Stimulated activated naive CD8-positive, alpha-beta T cell treated with anti-CD3 and anti-CD28 coated beads, Interleukin-15, amount 100 ng/mL, for 72 hours (primary cell): ENCODE results near the gene LSAMP.
"Not testable (repeated sequence)": the region's sequence is repeated elsewhere in the genome, so short reads cannot be mapped to it uniquely, and the experiment has no call there.

ENCODE experiments used
- ATAC-seq: fragments of 150-1000 bp; cut with Tn5 transposase; 2 replicates; pipeline ENCODE4 v1.10.0; 2021; ENCODE audit warnings: mild to moderate bottlenecking, moderate library complexity
- DNase-seq, 2 donors: peaks; one replicate each; pipeline ENCODE4 v3.0.0; 2021 to 2022
- H3K27ac Mint-ChIP-seq, 2 donors: one replicate each; pipeline ENCODE4 v1.8.0; 2022; ENCODE audit warnings: mild to moderate bottlenecking in 2 of 2, mixed read lengths in 2 of 2, moderate library complexity in 2 of 2
- H3K27me3 Mint-ChIP-seq: one replicate; pipeline ENCODE4 v1.8.0; 2022; ENCODE audit warnings: mixed read lengths
- H3K4me1 Mint-ChIP-seq: one replicate; pipeline ENCODE4 v1.8.0; 2022; ENCODE audit warnings: mild to moderate bottlenecking, mixed read lengths
- H3K4me3 Mint-ChIP-seq, 2 donors: one replicate each; pipeline ENCODE4 v1.8.0; 2022; ENCODE audit warnings: mild to moderate bottlenecking in 2 of 2, mixed read lengths in 2 of 2, moderate library complexity in 1 of 2
- H3K9me3 Mint-ChIP-seq, 2 donors: one replicate each; pipeline ENCODE4 v1.8.0; 2022; ENCODE audit warnings: mixed read lengths in 2 of 2

The LSAMP gene

GRCh38 chr3:115790759-115791158 is 654.5 kb downstream of the LSAMP start:
- peak; percentile 92 for ATAC-seq
- Mint-ChIP-seq H3K4me3 (peak overlapping the region; percentile 10 to 57), H3K9me3 (no peaks in the 10 kb centered on the region), H3K27ac (no peak overlapping the region), H3K27me3 (no peaks in the 10 kb centered on the region), H3K4me1 (peaks cover 37% of the 10 kb centered on the region)
- DNase-seq: peak; percentile 53 to 69

GRCh38 chr3:115789481-115789880 is 655.8 kb downstream of the LSAMP start:
- Mint-ChIP-seq H3K27me3 (no peaks in the 10 kb centered on the region), H3K4me1 (peaks cover 48% of the 10 kb centered on the region), H3K9me3 (no peaks in the 10 kb centered on the region), H3K27ac (no peak overlapping the region), H3K4me3 (no peak overlapping the region)
- ATAC-seq (no peak), DNase-seq (no peak)

- H3K27me3 Mint-ChIP-seq: no peaks in the 10 kb centered on the region
- ATAC-seq (no peak), DNase-seq (no peak)
- no peak overlapping the region for H3K27ac Mint-ChIP-seq
- H3K4me1 Mint-ChIP-seq: peaks cover 50% of the 10 kb centered on the region
- no peaks in the 10 kb centered on the region for H3K9me3 Mint-ChIP-seq
- H3K4me3 Mint-ChIP-seq: no peak overlapping the region
These were observed 656.3 kb downstream of the LSAMP start for GRCh38 chr3:115788921-115789470.

- no peaks in the 10 kb centered on the region for H3K9me3 Mint-ChIP-seq
- H3K4me1 Mint-ChIP-seq: peaks cover 43% of the 10 kb centered on the region
- DNase-seq: no peak
- no peak overlapping the region for H3K27ac Mint-ChIP-seq
- no peaks in the 10 kb centered on the region for H3K27me3 Mint-ChIP-seq
- ATAC-seq: no peak
- H3K4me3 Mint-ChIP-seq: no peak overlapping the region
These were observed 657.5 kb downstream of the LSAMP start for GRCh38 chr3:115787818-115788217.

GRCh38 chr3:115785782-115786181 is 659.5 kb downstream of the LSAMP start:
- no peak for DNase-seq
- no peak overlapping the region for H3K4me3 Mint-ChIP-seq
- no peak for ATAC-seq
- H3K27ac Mint-ChIP-seq: no peak overlapping the region
- peaks cover 27% of the 10 kb centered on the region for H3K4me1 Mint-ChIP-seq
- no peaks in the 10 kb centered on the region for H3K27me3 Mint-ChIP-seq
- H3K9me3 Mint-ChIP-seq: no peaks in the 10 kb centered on the region

- DNase-seq (no peak), ATAC-seq (no peak)
- no peaks in the 10 kb centered on the region for H3K27me3 Mint-ChIP-seq
- H3K9me3 Mint-ChIP-seq: no peaks in the 10 kb centered on the region
- H3K27ac Mint-ChIP-seq: peak overlapping the region; percentile 96 to 97
- H3K4me3 Mint-ChIP-seq: peak overlapping the region; percentile 88 to 90
- peaks cover 21% of the 10 kb centered on the region for H3K4me1 Mint-ChIP-seq
These were observed 660.3 kb downstream of the LSAMP start for GRCh38 chr3:115784739-115785536.

GRCh38 chr3:115783938-115784738 is 661.1 kb downstream of the LSAMP start:
- H3K4me3 Mint-ChIP-seq: peak overlapping the region; percentile 88 to 90
- H3K27ac Mint-ChIP-seq: peak overlapping the region; percentile 96 to 97
- H3K4me1 Mint-ChIP-seq: peaks cover 19% of the 10 kb centered on the region
- peak; percentile 93 for DNase-seq
- peak; percentile 91 for ATAC-seq
- H3K9me3 Mint-ChIP-seq: no peaks in the 10 kb centered on the region
- H3K27me3 Mint-ChIP-seq: no peaks in the 10 kb centered on the region

- H3K27ac Mint-ChIP-seq, H3K9me3 Mint-ChIP-seq, ATAC-seq, H3K27me3 Mint-ChIP-seq, DNase-seq: not testable (repeated sequence)
- H3K4me1 Mint-ChIP-seq: peaks cover 12% of the 10 kb centered on the region
- peak overlapping the region in 1 of 2 donors; percentile 90 for H3K4me3 Mint-ChIP-seq
These were observed 661.9 kb downstream of the LSAMP start for GRCh38 chr3:115783426-115783825.

GRCh38 chr3:115779011-115779410 is 666.3 kb downstream of the LSAMP start:
- DNase-seq (no peak), ATAC-seq (no peak)
- Mint-ChIP-seq H3K27me3 (no peaks in the 10 kb centered on the region), H3K4me1 (no peaks in the 10 kb centered on the region), H3K27ac (no peak overlapping the region), H3K4me3 (no peak overlapping the region), H3K9me3 (no peaks in the 10 kb centered on the region)

GRCh38 chr3:115772951-115773350 is 672.3 kb downstream of the LSAMP start:
- Mint-ChIP-seq H3K27me3 (no peaks in the 10 kb centered on the region), H3K4me1 (no peaks in the 10 kb centered on the region), H3K4me3 (no peak overlapping the region), H3K9me3 (no peaks in the 10 kb centered on the region), H3K27ac (no peak overlapping the region)
- ATAC-seq (no peak), DNase-seq (no peak)

GRCh38 chr3:115768661-115769060 is 676.6 kb downstream of the LSAMP start:
- DNase-seq (no peak), ATAC-seq (no peak)
- no peaks in the 10 kb centered on the region for H3K4me1 Mint-ChIP-seq
- H3K9me3 Mint-ChIP-seq: no peaks in the 10 kb centered on the region
- peaks cover 8% of the 10 kb centered on the region for H3K27me3 Mint-ChIP-seq
- no peak overlapping the region for H3K27ac Mint-ChIP-seq
- no peak overlapping the region for H3K4me3 Mint-ChIP-seq

GRCh38 chr3:115766587-115767482 is 678.5 kb downstream of the LSAMP start:
- Mint-ChIP-seq H3K4me1 (no peaks in the 10 kb centered on the region), H3K9me3 (no peaks in the 10 kb centered on the region), H3K4me3 (no peak overlapping the region)

GRCh38 chr3:115761927-115762305 is 683.4 kb downstream of the LSAMP start:
- Mint-ChIP-seq H3K27ac (no peak overlapping the region), H3K4me3 (no peak overlapping the region), H3K4me1 (no peaks in the 10 kb centered on the region), H3K9me3 (no peaks in the 10 kb centered on the region), H3K27me3 (peaks cover 5% of the 10 kb centered on the region)
- ATAC-seq: no peak
- DNase-seq: no peak

More at GRCh38 chr3:115766587-115767482, 678.5 kb downstream of the LSAMP start:
- no peak overlapping the region for H3K27ac Mint-ChIP-seq
- peaks cover 8% of the 10 kb centered on the region for H3K27me3 Mint-ChIP-seq
- DNase-seq (no peak), ATAC-seq (no peak)

GRCh38 chr3:115760716-115761115 is 684.6 kb downstream of the LSAMP start:
- DNase-seq (no peak), ATAC-seq (no peak)
- no peaks in the 10 kb centered on the region for H3K9me3 Mint-ChIP-seq
- H3K27me3 Mint-ChIP-seq: no peaks in the 10 kb centered on the region
- H3K27ac Mint-ChIP-seq: peak overlapping the region in 1 of 2 donors; percentile 15
- no peaks in the 10 kb centered on the region for H3K4me1 Mint-ChIP-seq
- no peak overlapping the region for H3K4me3 Mint-ChIP-seq

- DNase-seq: no peak
- peaks cover 6 to 14% of the 10 kb centered on the region in 2 donors for H3K9me3 Mint-ChIP-seq
- no peak for ATAC-seq
- H3K27me3 Mint-ChIP-seq: peaks cover 23% of the 10 kb centered on the region
- H3K27ac Mint-ChIP-seq: no peak overlapping the region
- H3K4me3 Mint-ChIP-seq: no peak overlapping the region
- no peaks in the 10 kb centered on the region for H3K4me1 Mint-ChIP-seq
These were observed 687.1 kb downstream of the LSAMP start for GRCh38 chr3:115758076-115758763.
